WERI-Rb-1 (cell line): ENCODE data around the gene SMIM43.
"Not testable (repeated sequence)": the region's sequence is repeated elsewhere in the genome, so short reads cannot be mapped to it uniquely, and the experiment has no call there.

Experiments used
- DNase-seq: peaks from one replicate; pipeline ENCODE4 v3.0.0-alpha.2; 2020
- H3K27ac ChIP-seq: fragments of 250-450 bp; sonication (Bioruptor Pico); 2 replicates; pipeline ENCODE4 v1.5.1; 2020; ENCODE audit warnings: mild to moderate bottlenecking, moderate library complexity
- H3K27me3 ChIP-seq: fragments of 250-450 bp; sonication (Bioruptor Pico); 2 replicates; pipeline ENCODE4 v1.5.1; 2021; ENCODE audit warnings: mild to moderate bottlenecking, low read depth, moderate library complexity; ENCODE audit not compliant: insufficient read depth, severe bottlenecking
- H3K36me3 ChIP-seq: fragments of 250-450 bp; sonication (Bioruptor Pico); 2 replicates; pipeline ENCODE4 v1.5.1; 2020; ENCODE audit warnings: mild to moderate bottlenecking, moderate library complexity
- H3K4me3 ChIP-seq: 2 replicates; pipeline ENCODE4 v1.5.1; 2011; ENCODE audit warnings: low read depth, mild to moderate bottlenecking, control low read depth, low read length
- H3K9me3 ChIP-seq: fragments of 250-450 bp; sonication (Bioruptor Pico); 2 replicates; pipeline ENCODE4 v1.5.1; 2021; ENCODE audit warnings: mild to moderate bottlenecking, moderate library complexity; ENCODE audit not compliant: severe bottlenecking
- CTCF ChIP-seq: IDR thresholded peaks from 2 replicates; pipeline ENCODE4 v1.5.1; 2011; ENCODE audit warnings: low read depth, mild to moderate bottlenecking, control low read depth, inconsistent platforms, low read length

The SMIM43 gene

GRCh38 chr4:121760205-121760604 is 4.8 kb downstream of the SMIM43 start:
- no peak for DNase-seq
- Histone ChIP-seq H3K27ac (no peak overlapping the region), H3K27me3 (peaks cover 14% of the 10 kb centered on the region), H3K9me3 (no peaks in the 10 kb centered on the region), H3K36me3 (no peaks in the 10 kb centered on the region), H3K4me3 (no peak overlapping the region)
- no peak for TF ChIP-seq CTCF

DNA sequence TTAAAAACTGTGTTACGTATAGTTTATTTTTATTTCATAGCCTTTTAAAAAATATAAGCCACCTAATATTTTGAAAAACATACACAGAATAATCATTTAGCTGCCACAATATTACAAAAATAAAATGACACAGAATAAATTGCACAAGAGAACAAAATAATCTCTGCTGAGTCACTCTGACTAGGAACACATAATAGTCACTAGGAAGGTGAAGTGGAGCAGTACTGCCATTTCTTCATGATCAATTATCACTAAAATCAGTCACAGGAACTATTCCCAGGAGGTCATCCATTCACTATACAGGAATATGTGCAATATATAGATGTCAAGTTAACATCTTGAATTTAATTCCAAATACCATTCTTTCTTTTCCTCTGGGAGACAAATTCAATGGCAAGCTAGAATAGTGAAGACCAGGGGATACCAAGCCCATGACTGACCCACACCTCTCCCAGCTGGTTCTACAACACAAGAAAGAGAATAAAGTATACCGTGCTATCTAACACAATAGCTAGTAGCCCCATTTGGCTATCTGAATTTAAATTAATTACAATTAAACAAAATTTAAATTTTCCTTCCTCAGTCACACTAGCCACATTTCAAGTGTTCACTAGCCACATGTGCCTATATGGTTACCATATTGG is 5.9 kb downstream of the SMIM43 start:
- TF ChIP-seq CTCF: no peak
- H3K27ac ChIP-seq: no peak overlapping the region
- H3K27me3 ChIP-seq: peaks cover 5% of the 10 kb centered on the region
- no peaks in the 10 kb centered on the region for H3K36me3 ChIP-seq
- no peaks in the 10 kb centered on the region for H3K9me3 ChIP-seq
- no peak for DNase-seq
- no peak overlapping the region for H3K4me3 ChIP-seq

GRCh38 chr4:121752142-121752541 is 12.8 kb downstream of the SMIM43 start:
- not testable (repeated sequence) for H3K4me3 ChIP-seq, H3K27ac ChIP-seq, H3K9me3 ChIP-seq, DNase-seq, H3K27me3 ChIP-seq, H3K36me3 ChIP-seq

DNA sequence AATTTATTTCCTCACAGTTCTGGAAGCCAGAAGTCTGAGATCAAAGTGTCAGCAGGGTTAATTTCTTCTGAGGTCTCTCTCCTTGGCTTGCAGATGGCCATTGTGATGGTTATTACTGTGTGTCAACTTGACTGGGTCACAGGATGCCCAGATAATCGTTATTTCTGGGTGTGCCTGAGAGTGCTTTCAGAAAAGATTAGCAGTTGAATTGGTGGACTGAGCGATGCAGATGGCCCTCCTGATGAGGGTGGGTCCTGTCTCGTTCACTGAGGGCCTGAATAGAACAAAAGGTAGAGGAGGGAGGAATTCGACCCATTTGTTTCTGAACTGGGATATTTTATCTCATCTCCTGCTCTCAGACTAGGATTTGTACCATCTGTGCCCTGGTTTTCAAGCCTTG is 15.7 kb downstream of the SMIM43 start:
- no peak for DNase-seq
- Histone ChIP-seq H3K4me3 (no peak overlapping the region), H3K9me3 (no peaks in the 10 kb centered on the region), H3K27ac (no peak overlapping the region), H3K36me3 (no peaks in the 10 kb centered on the region), H3K27me3 (no peaks in the 10 kb centered on the region)
- TF ChIP-seq CTCF: no peak

DNA sequence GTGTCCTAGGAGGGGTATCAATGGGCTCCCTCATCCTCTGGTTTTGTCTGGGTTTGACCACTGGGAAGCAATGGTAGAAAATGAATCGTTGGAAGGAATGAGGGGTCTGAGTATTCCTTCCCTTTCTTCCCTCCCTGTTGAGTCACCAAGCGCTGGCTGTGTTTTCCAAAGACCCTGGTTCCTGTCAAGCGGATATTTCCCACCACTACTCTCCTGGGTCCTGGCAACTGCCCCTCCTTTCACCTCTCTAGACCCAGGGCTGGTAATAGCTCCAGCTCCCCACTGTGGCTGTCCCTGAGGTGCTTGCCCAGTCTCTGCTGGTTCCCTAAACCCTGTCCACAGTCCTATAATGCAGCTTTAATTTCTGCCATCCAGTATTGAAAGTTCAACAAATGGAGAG is 22.2 kb downstream of the SMIM43 start:
- H3K27ac ChIP-seq: no peak overlapping the region
- no peaks in the 10 kb centered on the region for H3K27me3 ChIP-seq
- no peak for TF ChIP-seq CTCF
- H3K9me3 ChIP-seq: no peaks in the 10 kb centered on the region
- H3K4me3 ChIP-seq: no peak overlapping the region
- DNase-seq: no peak
- H3K36me3 ChIP-seq: no peaks in the 10 kb centered on the region

- Histone ChIP-seq H3K4me3 (no peak overlapping the region), H3K9me3 (no peaks in the 10 kb centered on the region), H3K36me3 (no peaks in the 10 kb centered on the region), H3K27me3 (no peaks in the 10 kb centered on the region), H3K27ac (no peak overlapping the region)
- no peak for TF ChIP-seq CTCF
- no peak for DNase-seq
These were observed 23.2 kb downstream of the SMIM43 start for GRCh38 chr4:121741751-121742150.
